Mammary epithelial cell (primary cell): ENCODE results near the gene LCN10.

Experiments
- CTCF ChIP-seq, 2 donors: IDR thresholded peaks in 1 of 2; conservative IDR thresholded peaks in 1 of 2; 2 replicates each; pipeline ENCODE4 v1.5.1; 2011 to 2012; ENCODE audit warnings: inconsistent platforms in 2 of 2, low read length in 2 of 2, mild to moderate bottlenecking in 2 of 2, control low read depth in 1 of 2, low read depth in 1 of 2; ENCODE audit not compliant: insufficient read depth in 1 of 2; ENCODE audit errors: extremely low read depth in 1 of 2
- EZH2 ChIP-seq: IDR thresholded peaks from 2 replicates; pipeline ENCODE4 v1.6.1; 2012; ENCODE audit warnings: low read length, inconsistent platforms, borderline replicate concordance

GRCh38 chr9:136745389-136746154 is 2.8 kb upstream of the LCN10 start:
- TF ChIP-seq CTCF (conservative IDR thresholded peaks at IDR 0.05 in 1 of 2, IDR thresholded peaks at IDR 0.05 in 1 of 2; ENCODE audit: extremely low read depth in 1 of 2, insufficient read depth in 1 of 2, low read depth in 1 of 2, low read length in 2 of 2) (no peak), EZH2 (no peak)
